GM12864 (cell line): ENCODE measurements around the gene PIBF1.

ENCODE experiments used
- DNase-seq: peaks from one replicate; pipeline ENCODE4 v3.0.0-alpha.2; 2011; ENCODE audit warnings: low read depth
- H3K4me3 ChIP-seq: 2 replicates; pipeline ENCODE4 v1.5.1; 2011; ENCODE audit warnings: mild to moderate bottlenecking, low read depth, low read length, control low read depth
- TF ChIP-seq, protein P1 (sequence below): IDR thresholded peaks from 2 replicates; pipeline ENCODE4 v1.5.1; 2011; ENCODE audit warnings: low read depth, mild to moderate bottlenecking, moderate library complexity, low read length, control low read depth, inconsistent platforms; ENCODE audit errors: missing control alignments

Gene PIBF1

DNA sequence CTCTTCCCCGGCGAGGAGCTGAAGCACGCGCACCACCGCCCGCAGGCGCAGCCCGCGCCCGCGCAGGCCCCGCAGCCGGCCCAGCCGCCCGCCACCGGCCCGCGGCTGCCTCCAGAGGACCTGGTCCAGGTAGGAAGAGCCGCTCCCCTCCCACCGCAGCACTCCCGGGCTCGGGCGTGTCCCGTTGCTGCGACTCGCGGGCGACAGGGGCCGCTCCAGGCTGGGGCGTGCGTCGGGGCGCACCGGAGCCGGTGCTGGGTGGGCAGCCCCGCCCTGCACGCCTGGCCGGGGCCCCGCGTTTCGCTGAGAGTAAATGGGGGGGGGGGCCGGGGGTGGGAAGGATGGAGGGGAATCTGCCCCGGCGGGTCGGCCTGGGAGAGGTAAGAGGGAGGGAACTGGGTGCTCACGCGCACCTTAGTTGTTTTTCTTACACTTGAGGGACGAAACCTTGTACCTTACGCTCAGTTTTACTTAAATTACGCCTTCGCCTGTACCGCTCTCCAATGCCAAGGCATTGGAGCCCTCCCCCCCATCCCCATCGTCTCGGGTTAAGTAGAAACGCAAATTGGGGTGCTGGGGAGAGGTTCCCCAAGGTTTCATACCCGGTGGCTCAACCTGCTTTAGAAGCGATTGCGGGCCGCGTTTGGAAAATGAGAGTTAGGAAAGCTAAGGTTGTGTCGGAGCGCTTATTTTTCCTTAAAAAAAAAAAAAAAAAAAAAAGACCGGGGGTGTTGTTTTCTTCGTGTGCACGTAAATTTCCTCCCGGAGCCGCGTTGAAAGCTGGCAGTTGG lies 277.7 kb downstream of the PIBF1 start:
- H3K4me3 ChIP-seq: peak overlapping the region; percentile 75
- no peak for DNase-seq
- TF ChIP-seq, protein P1, sequence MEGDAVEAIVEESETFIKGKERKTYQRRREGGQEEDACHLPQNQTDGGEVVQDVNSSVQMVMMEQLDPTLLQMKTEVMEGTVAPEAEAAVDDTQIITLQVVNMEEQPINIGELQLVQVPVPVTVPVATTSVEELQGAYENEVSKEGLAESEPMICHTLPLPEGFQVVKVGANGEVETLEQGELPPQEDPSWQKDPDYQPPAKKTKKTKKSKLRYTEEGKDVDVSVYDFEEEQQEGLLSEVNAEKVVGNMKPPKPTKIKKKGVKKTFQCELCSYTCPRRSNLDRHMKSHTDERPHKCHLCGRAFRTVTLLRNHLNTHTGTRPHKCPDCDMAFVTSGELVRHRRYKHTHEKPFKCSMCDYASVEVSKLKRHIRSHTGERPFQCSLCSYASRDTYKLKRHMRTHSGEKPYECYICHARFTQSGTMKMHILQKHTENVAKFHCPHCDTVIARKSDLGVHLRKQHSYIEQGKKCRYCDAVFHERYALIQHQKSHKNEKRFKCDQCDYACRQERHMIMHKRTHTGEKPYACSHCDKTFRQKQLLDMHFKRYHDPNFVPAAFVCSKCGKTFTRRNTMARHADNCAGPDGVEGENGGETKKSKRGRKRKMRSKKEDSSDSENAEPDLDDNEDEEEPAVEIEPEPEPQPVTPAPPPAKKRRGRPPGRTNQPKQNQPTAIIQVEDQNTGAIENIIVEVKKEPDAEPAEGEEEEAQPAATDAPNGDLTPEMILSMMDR: no peak

DNA sequence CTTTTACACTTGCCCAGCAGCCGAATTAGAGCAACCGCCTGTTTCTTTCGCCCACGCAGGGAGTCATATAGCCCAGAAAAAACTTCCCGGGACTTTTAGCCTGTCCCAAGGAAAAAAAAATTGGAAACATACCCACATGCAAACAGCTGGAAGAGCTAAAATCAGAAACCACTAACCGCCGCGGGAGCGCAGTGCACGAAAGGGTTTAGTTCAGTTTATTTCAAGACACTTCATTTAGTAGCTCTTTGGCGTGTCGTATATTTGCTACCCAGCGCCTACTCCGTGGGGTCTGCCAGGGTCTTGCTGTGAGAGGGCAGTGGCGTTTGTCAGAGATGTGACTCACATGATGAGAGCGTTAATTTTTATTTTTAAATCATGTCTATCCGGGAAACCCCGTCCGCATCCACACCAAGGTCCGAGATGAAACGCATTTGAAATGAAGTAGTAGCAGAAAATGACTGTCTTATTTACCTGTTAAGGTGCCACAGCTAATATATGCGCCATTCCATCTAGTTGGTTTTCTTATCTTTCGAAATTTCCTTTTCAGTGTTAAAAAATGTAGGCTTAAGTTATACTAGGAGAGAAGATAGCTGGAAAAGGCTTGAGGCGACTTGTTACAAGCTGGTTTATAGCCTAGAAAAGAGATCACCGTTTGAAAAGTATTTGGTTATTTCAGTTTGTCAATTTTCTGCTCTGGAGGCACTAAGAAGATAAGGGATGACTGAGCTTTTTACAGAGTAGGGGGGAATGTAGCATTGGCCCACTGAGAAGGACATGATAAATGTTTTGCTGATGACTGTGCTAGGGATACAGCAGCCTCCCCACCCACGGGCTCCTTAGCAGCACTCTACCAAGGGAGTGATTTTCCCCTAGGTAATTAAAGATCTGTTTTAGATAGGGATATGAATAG lies 278.6 kb downstream of the PIBF1 start:
- TF ChIP-seq, protein P1: no peak
- H3K4me3 ChIP-seq: peak overlapping the region; percentile 75
- DNase-seq: no peak

- no peak overlapping the region for H3K4me3 ChIP-seq
- TF ChIP-seq, protein P1: no peak
- DNase-seq: no peak
These were observed 279.5 kb downstream of the PIBF1 start for GRCh38 chr13:73061473-73061872.

- DNase-seq: no peak
- H3K4me3 ChIP-seq: no peak overlapping the region
- TF ChIP-seq, protein P1: no peak
These were observed 279.9 kb downstream of the PIBF1 start for GRCh38 chr13:73061876-73062275.

DNA sequence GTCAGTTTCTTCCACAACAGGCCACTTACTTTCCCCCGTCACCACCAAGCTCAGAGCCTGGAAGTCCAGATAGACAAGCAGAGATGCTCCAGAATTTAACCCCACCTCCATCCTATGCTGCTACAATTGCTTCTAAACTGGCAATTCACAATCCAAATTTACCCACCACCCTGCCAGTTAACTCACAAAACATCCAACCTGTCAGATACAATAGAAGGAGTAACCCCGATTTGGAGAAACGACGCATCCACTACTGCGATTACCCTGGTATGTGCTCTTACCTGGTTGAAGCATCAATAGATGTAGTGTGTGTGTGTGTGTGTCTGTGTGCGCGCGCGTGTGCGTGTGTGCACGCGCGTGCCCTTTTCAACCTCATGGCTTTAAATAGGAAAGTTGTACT lies 280.5 kb downstream of the PIBF1 start:
- TF ChIP-seq, protein P1: no peak
- no peak for DNase-seq
- H3K4me3 ChIP-seq: no peak overlapping the region

- TF ChIP-seq, protein P1: no peak
- DNase-seq: no peak
- H3K4me3 ChIP-seq: no peak overlapping the region
These were observed 281.2 kb downstream of the PIBF1 start for GRCh38 chr13:73063166-73063565.
